Smooth muscle cell (in vitro differentiated cells): Measurements from ENCODE around the gene NFYC. TPM values are rescaled to one million over a fixed set of nuclear protein-coding genes. Genes with fewer than 3 reads are reported as not detected.
"Not testable (repeated sequence)": the region's sequence is repeated elsewhere in the genome, so short reads cannot be mapped to it uniquely, and the experiment has no call there.

Source experiments
- DNase-seq: peaks from one replicate; lab custom pipeline; 2025; ENCODE audit not compliant: unreplicated experiment; lab: John Stamatoyannopoulos, UW
- H2AFZ ChIP-seq: fragments of 200-600 bp; sonication (generic); 2 replicates; pipeline ENCODE4 v1.6.0; 2016; ENCODE audit warnings: antibody characterized with exemption, low read depth, mild to moderate bottlenecking
- H3F3A ChIP-seq: fragments of 200-600 bp; sonication (generic); 2 replicates; pipeline ENCODE4 v1.6.0; 2017; ENCODE audit warnings: antibody characterized with exemption, low read depth
- H3K27ac ChIP-seq: fragments of 200-600 bp; sonication (generic); 2 replicates; pipeline ENCODE4 v1.5.1; 2016; ENCODE audit warnings: low read depth, mild to moderate bottlenecking
- H3K27me3 ChIP-seq: fragments of 200-600 bp; sonication (generic); 2 replicates; pipeline ENCODE4 v1.6.1; 2016; ENCODE audit warnings: low read depth, mild to moderate bottlenecking
- H3K36me3 ChIP-seq: fragments of 200-600 bp; sonication (generic); 2 replicates; pipeline ENCODE4 v1.5.1; 2016; ENCODE audit warnings: low read depth
- H3K4me1 ChIP-seq: fragments of 200-600 bp; sonication (generic); 2 replicates; pipeline ENCODE4 v1.5.1; 2016; ENCODE audit warnings: low read depth
- H3K4me2 ChIP-seq: fragments of 200-600 bp; sonication (generic); 2 replicates; pipeline ENCODE4 v1.6.0; 2016; ENCODE audit warnings: mild to moderate bottlenecking
- H3K4me3 ChIP-seq: fragments of 200-600 bp; sonication (generic); 2 replicates; pipeline ENCODE4 v1.5.1; 2016; ENCODE audit warnings: mild to moderate bottlenecking
- H3K79me2 ChIP-seq: fragments of 200-600 bp; sonication (generic); 2 replicates; pipeline ENCODE4 v1.6.0; 2016; ENCODE audit warnings: low read depth, mild to moderate bottlenecking
- H3K9ac ChIP-seq: fragments of 200-600 bp; sonication (generic); 2 replicates; pipeline ENCODE4 v1.6.0; 2016; ENCODE audit warnings: low read depth
- H3K9me3 ChIP-seq: fragments of 200-600 bp; sonication (generic); replicated peaks from 2 replicates; pipeline ENCODE4 v1.5.1; 2016; ENCODE audit warnings: low read depth
- H4K20me1 ChIP-seq: fragments of 200-600 bp; sonication (generic); 2 replicates; pipeline ENCODE4 v1.6.0; 2016; ENCODE audit warnings: low read depth
- WGBS: methylation state at CpG from one replicate; pipeline ENCODE4 v1.1.7; 2016; ENCODE audit warnings: low lambda C conversion rate; 5-methylcytosine and 5-hydroxymethylcytosine counted together
- polyA plus RNA-seq: library from polyadenylated mRNA; unstranded; fragments of >200 nt; fragmentation: Nextera tagmentation; extraction: Ambion mirVana; gene quantifications from 2 replicates; pipeline ENCODE4 v1.2.1, GENCODE V29; 2016
- total RNA-seq: library from RNA; depleted of rRNA; stranded (reverse); fragments of >200 nt; gene quantifications from 2 replicates; pipeline ENCODE4 v1.2.3, GENCODE V29; 2014
- TF ChIP-seq, protein P1 (sequence below): fragments of 200-600 bp; sonication (generic); IDR thresholded peaks from 2 replicates; pipeline ENCODE4 v1.5.1; 2017; ENCODE audit warnings: borderline replicate concordance, mild to moderate bottlenecking, antibody characterized with exemption; ENCODE audit not compliant: insufficient read depth, poor library complexity, severe bottlenecking

The NFYC gene
- total and polyA plus RNA-seq, 2 experiments from 2014 or later = 18.1 to 28.6 TPM

GRCh38 chr1:40699787-40700186 is 8.3 kb downstream of the NFYC start:
- H3K36me3 ChIP-seq = no peaks in the 10 kb centered on the region
- no peak overlapping the region for H3K4me3 ChIP-seq
- no peak overlapping the region for H3K27ac ChIP-seq
- no peaks in the 10 kb centered on the region for H3K27me3 ChIP-seq
- peaks cover 75% of the 10 kb centered on the region for H4K20me1 ChIP-seq
- H3K4me2 ChIP-seq = no peak overlapping the region
- H3F3A ChIP-seq = no peaks in the 10 kb centered on the region
- TF ChIP-seq, protein P1, sequence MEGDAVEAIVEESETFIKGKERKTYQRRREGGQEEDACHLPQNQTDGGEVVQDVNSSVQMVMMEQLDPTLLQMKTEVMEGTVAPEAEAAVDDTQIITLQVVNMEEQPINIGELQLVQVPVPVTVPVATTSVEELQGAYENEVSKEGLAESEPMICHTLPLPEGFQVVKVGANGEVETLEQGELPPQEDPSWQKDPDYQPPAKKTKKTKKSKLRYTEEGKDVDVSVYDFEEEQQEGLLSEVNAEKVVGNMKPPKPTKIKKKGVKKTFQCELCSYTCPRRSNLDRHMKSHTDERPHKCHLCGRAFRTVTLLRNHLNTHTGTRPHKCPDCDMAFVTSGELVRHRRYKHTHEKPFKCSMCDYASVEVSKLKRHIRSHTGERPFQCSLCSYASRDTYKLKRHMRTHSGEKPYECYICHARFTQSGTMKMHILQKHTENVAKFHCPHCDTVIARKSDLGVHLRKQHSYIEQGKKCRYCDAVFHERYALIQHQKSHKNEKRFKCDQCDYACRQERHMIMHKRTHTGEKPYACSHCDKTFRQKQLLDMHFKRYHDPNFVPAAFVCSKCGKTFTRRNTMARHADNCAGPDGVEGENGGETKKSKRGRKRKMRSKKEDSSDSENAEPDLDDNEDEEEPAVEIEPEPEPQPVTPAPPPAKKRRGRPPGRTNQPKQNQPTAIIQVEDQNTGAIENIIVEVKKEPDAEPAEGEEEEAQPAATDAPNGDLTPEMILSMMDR = no peak
- peaks cover 94% of the 10 kb centered on the region for H3K79me2 ChIP-seq
- H3K4me1 ChIP-seq = peaks cover 6% of the 10 kb centered on the region
- no peak overlapping the region for H2AFZ ChIP-seq
- H3K9ac ChIP-seq = no peak overlapping the region
- WGBS = 96% methylated on average over 6 of the region's 6 CpGs
- no peak for DNase-seq
- no peaks in the 10 kb centered on the region for H3K9me3 ChIP-seq

GRCh38 chr1:40701684-40702083 is 10.2 kb downstream of the NFYC start:
- Histone ChIP-seq H3K27me3 (no peaks in the 10 kb centered on the region), H3F3A (no peaks in the 10 kb centered on the region), H3K4me1 (peaks cover 6% of the 10 kb centered on the region), H3K9ac (no peak overlapping the region), H3K27ac (no peak overlapping the region), H3K9me3 (no peaks in the 10 kb centered on the region), H3K79me2 (peaks cover 94% of the 10 kb centered on the region), H3K4me2 (no peak overlapping the region), H3K36me3 (no peaks in the 10 kb centered on the region), H3K4me3 (no peak overlapping the region), H2AFZ (no peak overlapping the region), H4K20me1 (peaks cover 75% of the 10 kb centered on the region)
- WGBS = 88% methylated on average over 3 of the region's 3 CpGs
- no peak for DNase-seq
- TF ChIP-seq, protein P1 = no peak

DNA sequence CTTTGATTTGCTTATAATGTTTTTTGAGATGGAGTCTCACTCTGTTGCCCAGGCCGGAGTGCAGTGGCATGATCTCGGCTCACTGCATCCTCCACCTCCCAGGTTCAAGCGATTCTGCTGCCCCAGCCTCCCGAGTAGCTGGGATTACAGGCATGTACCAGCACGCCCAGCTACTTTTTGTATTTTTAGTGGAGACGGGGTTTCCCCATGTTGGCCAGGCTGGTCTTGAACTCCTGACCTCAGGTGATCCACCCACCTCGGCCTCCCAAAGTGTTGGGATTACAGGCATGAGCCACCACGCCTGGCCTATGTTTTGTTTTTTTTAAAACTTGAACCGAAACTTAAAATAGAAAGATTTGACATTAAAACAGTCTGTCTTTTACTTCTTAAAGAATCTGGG is 11.3 kb downstream of the NFYC start:
- not testable (repeated sequence) for H2AFZ ChIP-seq, H3K27ac ChIP-seq, H3K9ac ChIP-seq, H3K4me1 ChIP-seq, H3K27me3 ChIP-seq, H3K9me3 ChIP-seq, H3K36me3 ChIP-seq, H3F3A ChIP-seq, DNase-seq, H3K4me2 ChIP-seq, H3K4me3 ChIP-seq
- 88% methylated on average over 9 of the region's 9 CpGs for WGBS
- peaks cover 85% of the 10 kb centered on the region for H3K79me2 ChIP-seq
- peaks cover 64% of the 10 kb centered on the region for H4K20me1 ChIP-seq

DNA sequence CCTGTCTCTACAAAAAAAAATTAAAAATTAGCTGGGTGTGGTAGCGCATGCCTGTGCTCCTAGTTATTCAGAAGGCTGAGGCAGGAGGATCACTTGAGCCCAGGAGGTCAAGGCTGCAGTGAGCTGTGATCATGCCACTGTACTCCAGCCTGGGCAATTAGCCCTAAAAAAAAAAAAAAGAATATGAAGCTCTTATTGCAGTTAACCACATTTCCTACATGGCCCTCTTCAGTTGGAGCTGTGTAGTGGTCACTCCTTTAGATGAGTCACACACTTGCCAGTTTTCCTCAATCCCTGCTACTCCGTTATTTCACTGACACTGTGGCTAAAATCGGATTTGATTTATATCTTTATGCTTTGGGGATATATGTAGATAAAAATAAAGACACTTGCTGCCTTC is 11.8 kb downstream of the NFYC start:
- Histone ChIP-seq H3K27ac (no peak overlapping the region), H4K20me1 (peaks cover 60% of the 10 kb centered on the region), H3K9me3 (no peaks in the 10 kb centered on the region), H3K9ac (no peak overlapping the region), H3F3A (no peaks in the 10 kb centered on the region), H3K36me3 (no peaks in the 10 kb centered on the region), H3K27me3 (no peaks in the 10 kb centered on the region), H3K4me3 (no peak overlapping the region), H3K79me2 (peaks cover 85% of the 10 kb centered on the region), H3K4me1 (peaks cover 6% of the 10 kb centered on the region), H3K4me2 (no peak overlapping the region), H2AFZ (no peak overlapping the region)
- TF ChIP-seq, protein P1 = no peak
- 63% methylated on average over 3 of the region's 3 CpGs for WGBS
- DNase-seq = no peak
